ENCODE results near the gene EIF4EBP2.

- no peak for TF ChIP-seq CTCF (optimal IDR thresholded peaks at IDR 0.05 in 1 of 3, IDR thresholded peaks at IDR 0.05 in 1 of 3, conservative IDR thresholded peaks at IDR 0.05 in 1 of 3; ENCODE audit: extremely low read depth in 1 of 3, insufficient read depth in 2 of 3, low read length in 3 of 3)
- no peak for TF ChIP-seq EZH2 (IDR thresholded peaks at IDR 0.05; ENCODE audit: low read length)
These were observed 69.0 kb downstream of the EIF4EBP2 start for GRCh38 chr10:70472799-70473454.
